Mammary epithelial cell (primary cell): ENCODE data around the gene DBF4B.

Experiments
- CTCF ChIP-seq, 2 donors: IDR thresholded peaks in 1 of 2; conservative IDR thresholded peaks in 1 of 2; 2 replicates each; pipeline ENCODE4 v1.5.1; 2011 to 2012; ENCODE audit warnings: inconsistent platforms in 2 of 2, low read length in 2 of 2, mild to moderate bottlenecking in 2 of 2, control low read depth in 1 of 2, low read depth in 1 of 2; ENCODE audit not compliant: insufficient read depth in 1 of 2; ENCODE audit errors: extremely low read depth in 1 of 2
- EZH2 ChIP-seq: IDR thresholded peaks from 2 replicates; pipeline ENCODE4 v1.6.1; 2012; ENCODE audit warnings: low read length, inconsistent platforms, borderline replicate concordance

- TF ChIP-seq CTCF (conservative IDR thresholded peaks at IDR 0.05 in 1 of 2, IDR thresholded peaks at IDR 0.05 in 1 of 2; ENCODE audit: extremely low read depth in 1 of 2, insufficient read depth in 1 of 2, low read depth in 1 of 2, low read length in 2 of 2) (no peak), EZH2 (no peak)
Observed at GRCh38 chr17:44798356-44798755, 89.9 kb downstream of the DBF4B start.
